Measurements from ENCODE around the gene ARHGEF7.

Gene ARHGEF7

DNA sequence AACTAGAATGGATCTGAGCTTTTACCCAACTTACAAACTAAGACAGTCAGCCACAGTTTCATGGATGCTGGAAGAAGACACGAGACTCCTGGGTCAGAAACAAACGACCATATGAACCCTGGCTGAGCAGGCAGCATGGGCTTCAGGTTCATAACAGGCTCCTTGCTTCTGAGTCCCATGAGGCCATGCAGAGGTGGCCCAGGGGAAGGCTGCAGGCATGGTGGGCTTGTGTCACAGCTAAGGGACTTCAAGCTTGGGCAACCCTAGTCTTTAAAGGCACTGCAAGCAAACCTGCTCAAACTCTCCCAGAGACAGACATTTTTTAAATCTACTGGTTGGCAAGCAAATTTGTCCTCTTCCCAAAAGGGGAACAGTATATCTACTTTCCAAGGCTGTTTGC, 5.1 kb upstream of the ARHGEF7 start:
- H3K4me2 ChIP-seq (ENCODE audit: low read depth, low read length, poor library complexity, severe bottlenecking) = no peak overlapping the region
- H2AFZ ChIP-seq (ENCODE audit: low read length) = no peak overlapping the region
- H3K79me2 ChIP-seq (ENCODE audit: insufficient read depth, low read length) = no peaks in the 10 kb centered on the region
- H3K36me3 ChIP-seq (ENCODE audit: insufficient read depth, low read length) = no peaks in the 10 kb centered on the region
- TF ChIP-seq, protein P1, sequence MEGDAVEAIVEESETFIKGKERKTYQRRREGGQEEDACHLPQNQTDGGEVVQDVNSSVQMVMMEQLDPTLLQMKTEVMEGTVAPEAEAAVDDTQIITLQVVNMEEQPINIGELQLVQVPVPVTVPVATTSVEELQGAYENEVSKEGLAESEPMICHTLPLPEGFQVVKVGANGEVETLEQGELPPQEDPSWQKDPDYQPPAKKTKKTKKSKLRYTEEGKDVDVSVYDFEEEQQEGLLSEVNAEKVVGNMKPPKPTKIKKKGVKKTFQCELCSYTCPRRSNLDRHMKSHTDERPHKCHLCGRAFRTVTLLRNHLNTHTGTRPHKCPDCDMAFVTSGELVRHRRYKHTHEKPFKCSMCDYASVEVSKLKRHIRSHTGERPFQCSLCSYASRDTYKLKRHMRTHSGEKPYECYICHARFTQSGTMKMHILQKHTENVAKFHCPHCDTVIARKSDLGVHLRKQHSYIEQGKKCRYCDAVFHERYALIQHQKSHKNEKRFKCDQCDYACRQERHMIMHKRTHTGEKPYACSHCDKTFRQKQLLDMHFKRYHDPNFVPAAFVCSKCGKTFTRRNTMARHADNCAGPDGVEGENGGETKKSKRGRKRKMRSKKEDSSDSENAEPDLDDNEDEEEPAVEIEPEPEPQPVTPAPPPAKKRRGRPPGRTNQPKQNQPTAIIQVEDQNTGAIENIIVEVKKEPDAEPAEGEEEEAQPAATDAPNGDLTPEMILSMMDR (conservative IDR thresholded peaks at IDR 0.05; ENCODE audit: low read length) = no peak
- no peak for TF ChIP-seq EZH2phosphoT487 (IDR thresholded peaks at IDR 0.05; ENCODE audit: borderline replicate concordance)
- no peaks in the 10 kb centered on the region for H3K27me3 ChIP-seq (ENCODE audit: insufficient read depth, low read length, poor library complexity, severe bottlenecking)
- no peaks in the 10 kb centered on the region for H3K4me1 ChIP-seq (ENCODE audit: insufficient read depth, low read length, poor library complexity, severe bottlenecking)
- no peaks in the 10 kb centered on the region for H3F3A ChIP-seq (ENCODE audit: low read depth)
- H3K4me3 ChIP-seq (ENCODE audit: low read length, poor library complexity, severe bottlenecking) = no peak overlapping the region
- no peaks in the 10 kb centered on the region for H3K9me3 ChIP-seq (ENCODE audit: insufficient read depth, low read depth, low read length)
- no peaks in the 10 kb centered on the region for H4K20me1 ChIP-seq (ENCODE audit: insufficient read depth, low read length, poor library complexity, severe bottlenecking)
- no peaks in the 10 kb centered on the region for H3K9me2 ChIP-seq (replicated peaks; ENCODE audit: low read depth, low read length)
- H3K9ac ChIP-seq (ENCODE audit: low read depth, low read length, poor library complexity, severe bottlenecking) = no peak overlapping the region

DNA sequence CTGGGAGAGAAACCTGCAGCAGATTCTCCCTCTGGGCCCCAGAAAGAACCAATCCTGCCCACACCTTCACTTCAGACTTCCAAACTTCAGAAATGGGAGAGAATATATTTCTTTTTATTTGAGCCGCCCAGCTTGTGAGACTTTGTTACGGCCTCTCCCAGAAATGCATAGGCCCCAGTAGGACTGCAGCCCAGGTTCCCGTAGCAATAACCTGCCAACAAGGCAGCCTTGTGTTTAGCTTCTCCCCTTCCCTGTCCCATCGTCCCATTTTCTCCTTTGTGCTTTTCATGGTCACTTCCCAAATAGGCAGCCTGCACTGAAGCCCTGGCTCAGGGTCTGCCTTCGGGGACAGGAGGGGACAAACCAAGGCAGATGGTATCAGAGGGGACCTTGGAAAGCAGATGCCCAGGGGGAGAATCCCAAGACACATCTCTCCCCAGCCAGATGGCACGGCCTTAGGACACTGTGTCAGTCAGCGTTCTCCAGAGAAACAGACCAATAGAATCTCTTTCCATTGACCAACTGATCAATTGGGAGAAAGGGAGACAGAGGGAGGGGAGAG, 3.7 kb upstream of the ARHGEF7 start:
- Histone ChIP-seq H3K9me3 (ENCODE audit: insufficient read depth, low read depth, low read length) (no peaks in the 10 kb centered on the region), H3K9me2 (replicated peaks; ENCODE audit: low read depth, low read length) (no peaks in the 10 kb centered on the region), H3K4me1 (ENCODE audit: insufficient read depth, low read length, poor library complexity, severe bottlenecking) (no peaks in the 10 kb centered on the region), H3K4me2 (ENCODE audit: low read depth, low read length, poor library complexity, severe bottlenecking) (no peak overlapping the region), H3K9ac (ENCODE audit: low read depth, low read length, poor library complexity, severe bottlenecking) (no peak overlapping the region), H3F3A (ENCODE audit: low read depth) (no peaks in the 10 kb centered on the region), H2AFZ (ENCODE audit: low read length) (no peak overlapping the region), H3K36me3 (ENCODE audit: insufficient read depth, low read length) (no peaks in the 10 kb centered on the region), H3K27me3 (ENCODE audit: insufficient read depth, low read length, poor library complexity, severe bottlenecking) (no peaks in the 10 kb centered on the region), H3K79me2 (ENCODE audit: insufficient read depth, low read length) (no peaks in the 10 kb centered on the region), H4K20me1 (ENCODE audit: insufficient read depth, low read length, poor library complexity, severe bottlenecking) (no peaks in the 10 kb centered on the region), H3K4me3 (ENCODE audit: low read length, poor library complexity, severe bottlenecking) (no peak overlapping the region)
- TF ChIP-seq, protein P1 (conservative IDR thresholded peaks at IDR 0.05; ENCODE audit: low read length) = no peak
- no peak for TF ChIP-seq EZH2phosphoT487 (IDR thresholded peaks at IDR 0.05; ENCODE audit: borderline replicate concordance)

- Histone ChIP-seq H3F3A (ENCODE audit: low read depth) (no peaks in the 10 kb centered on the region), H3K4me2 (ENCODE audit: low read depth, low read length, poor library complexity, severe bottlenecking) (no peak overlapping the region), H3K36me3 (ENCODE audit: insufficient read depth, low read length) (no peaks in the 10 kb centered on the region), H3K4me1 (ENCODE audit: insufficient read depth, low read length, poor library complexity, severe bottlenecking) (no peaks in the 10 kb centered on the region), H3K4me3 (ENCODE audit: low read length, poor library complexity, severe bottlenecking) (no peak overlapping the region), H3K9ac (ENCODE audit: low read depth, low read length, poor library complexity, severe bottlenecking) (no peak overlapping the region), H3K9me3 (ENCODE audit: insufficient read depth, low read depth, low read length) (no peaks in the 10 kb centered on the region), H2AFZ (ENCODE audit: low read length) (no peak overlapping the region), H3K27me3 (ENCODE audit: insufficient read depth, low read length, poor library complexity, severe bottlenecking) (no peaks in the 10 kb centered on the region), H4K20me1 (ENCODE audit: insufficient read depth, low read length, poor library complexity, severe bottlenecking) (no peaks in the 10 kb centered on the region), H3K79me2 (ENCODE audit: insufficient read depth, low read length) (no peaks in the 10 kb centered on the region), H3K9me2 (replicated peaks; ENCODE audit: low read depth, low read length) (no peaks in the 10 kb centered on the region)
- TF ChIP-seq, protein P1 (conservative IDR thresholded peaks at IDR 0.05; ENCODE audit: low read length) = no peak
- TF ChIP-seq EZH2phosphoT487 (IDR thresholded peaks at IDR 0.05; ENCODE audit: borderline replicate concordance) = no peak
Measured at GRCh38 chr13:111112196-111112595, 2.9 kb upstream of the ARHGEF7 start.
